K562 (cell line): ENCODE data around the gene NEMF. TPM values are rescaled to one million over a fixed set of nuclear protein-coding genes. Genes with fewer than 3 reads are reported as not detected.
A peak's percentile ranks its signal among the peaks of the same experiment; 100 is the strongest.

Experiments
- ATAC-seq: fragments of 200-7000 bp; cut with Tn5 transposase; 3 replicates; pipeline ENCODE4 v1.9.1; 2020; ENCODE audit warnings: moderate library complexity
- BruUV-seq: library from RNA; stranded (reverse); fragments of 400-500 nt; replicated peaks from 2 replicates; lab custom pipeline; 2021; lab: Mats Ljungman, UMichigan
- CTCF ChIA-PET: fragments of 300-600 bp; formaldehyde crosslinking; extraction: SDS; loops from one replicate; lab custom pipeline; 2021; ENCODE audit warnings: low intra/inter-chr PET ratio; lab: Yijun Ruan, JAX
- POLR2A ChIA-PET: fragments of 300-600, 350-650 bp; sonication (Branson Sonifier 250); formaldehyde crosslinking; extraction: SDS; loops from one replicate; lab custom pipeline; 2021; ENCODE audit warnings: antibody characterized with exemption, inconsistent platforms; lab: Yijun Ruan, JAX
- DNase-seq, 4 experiments: peaks; one replicate each; pipeline versions ENCODE4 v3.0.0 to v3.0.0-alpha.2; 2011 to 2018; ENCODE audit warnings: low spot score in 3 of 4, mixed read lengths in 3 of 4; ENCODE audit errors: extremely low read depth in 1 of 4
- FAIRE-seq: peaks from 2 replicates; lab custom pipeline; 2011; peaks lifted over from hg19 to GRCh38; lab: Jason Lieb, UNC
- H2AFZ ChIP-seq: 2 replicates; pipeline ENCODE4 v1.6.0; 2011; ENCODE audit warnings: low read depth, low read length, control low read depth, inconsistent platforms
- H3K27ac ChIP-seq: fragments of 200-600 bp; 3 replicates; pipeline ENCODE4 v1.8.0; 2011; ENCODE audit warnings: low read depth, mild to moderate bottlenecking, control low read depth, inconsistent platforms, low read length, moderate library complexity, mixed read lengths; ENCODE audit errors: extremely low read depth
- H3K27me3 ChIP-seq, 2 experiments: fragments of 300-600 bp in 1 of 2; 2 replicates in 1 of 2; 3 replicates in 1 of 2; pipeline versions ENCODE4 v1.6.0 to v1.8.0; 2011; ENCODE audit warnings: inconsistent platforms in 2 of 2, low read length in 2 of 2, mild to moderate bottlenecking in 1 of 2, mixed read lengths in 1 of 2, moderate library complexity in 1 of 2; ENCODE audit not compliant: control insufficient read depth in 2 of 2, insufficient read depth in 2 of 2
- H3K36me3 ChIP-seq: fragments of 300-600 bp; 3 replicates; pipeline ENCODE4 v1.8.0; 2011; ENCODE audit warnings: mild to moderate bottlenecking, low read length, inconsistent platforms; ENCODE audit not compliant: control insufficient read depth, insufficient read depth
- H3K4me1 ChIP-seq, 2 experiments: fragments of 200-600 bp in 1 of 2; replicated peaks in 1 of 2; 2 replicates in 1 of 2; 3 replicates in 1 of 2; pipeline versions ENCODE4 v1.5.1 to v1.8.0; 2011; ENCODE audit warnings: inconsistent platforms in 2 of 2, low read length in 2 of 2, mild to moderate bottlenecking in 1 of 2, mixed read lengths in 1 of 2, moderate library complexity in 1 of 2; ENCODE audit not compliant: control insufficient read depth in 2 of 2, insufficient read depth in 2 of 2
- H3K4me2 ChIP-seq: 2 replicates; pipeline ENCODE4 v1.6.1; 2011; ENCODE audit warnings: low read length, control low read depth, inconsistent platforms, mixed read lengths; ENCODE audit not compliant: insufficient read depth
- H3K4me3 ChIP-seq: fragments of 200-600 bp; sonication (generic), shearing (Covaris generic); 2 replicates; pipeline ENCODE4 v1.5.1; 2016; ENCODE audit warnings: control low read depth, inconsistent platforms
- H3K79me2 ChIP-seq: fragments of 200-600 bp; 3 replicates; pipeline ENCODE4 v1.8.0; 2011; ENCODE audit warnings: low read length, inconsistent platforms; ENCODE audit not compliant: control insufficient read depth, insufficient read depth
- H3K9ac ChIP-seq, 2 experiments: 2 replicates each; pipeline versions ENCODE4 v1.6.0 to v1.6.1; 2011; ENCODE audit warnings: low read depth in 2 of 2, low read length in 2 of 2, control low read depth in 1 of 2, inconsistent platforms in 1 of 2, mild to moderate bottlenecking in 1 of 2, mixed read lengths in 1 of 2; ENCODE audit not compliant: insufficient read depth in 1 of 2
- H3K9me1 ChIP-seq: one replicate; pipeline ENCODE4 v1.6.0; 2011; ENCODE audit warnings: inconsistent platforms, mild to moderate bottlenecking, low read length, moderate library complexity; ENCODE audit not compliant: control insufficient read depth, insufficient read depth
- H3K9me3 ChIP-seq: replicated peaks from 2 replicates; pipeline ENCODE4 v1.5.1; 2011; ENCODE audit warnings: low read depth, low read length, inconsistent platforms; ENCODE audit not compliant: control insufficient read depth, insufficient read depth
- H4K20me1 ChIP-seq: replicated peaks from 2 replicates; pipeline ENCODE4 v1.6.1; 2011; ENCODE audit warnings: low read length, inconsistent platforms, mixed read lengths; ENCODE audit not compliant: control insufficient read depth, insufficient read depth
- COPS2 ChIP-seq: fragments of 450-650 bp; conservative IDR thresholded peaks from 2 replicates; pipeline ENCODE4 v1.6.1; 2016; ENCODE audit warnings: mild to moderate bottlenecking, moderate library complexity
- CREBBP ChIP-seq: IDR thresholded peaks from one replicate; pipeline ENCODE4 v1.6.1; 2012; ENCODE audit warnings: low read depth, mild to moderate bottlenecking, control low read depth, inconsistent platforms, low read length
- MXI1 ChIP-seq: IDR thresholded peaks from 2 replicates; pipeline ENCODE4 v1.6.1; 2011; ENCODE audit warnings: low read depth, mild to moderate bottlenecking, improper control_type of control experiment, low read length
- RBM25 ChIP-seq: fragments of 200-400 bp; formaldehyde crosslinking; IDR thresholded peaks from 2 replicates; pipeline ENCODE4 v1.6.1; 2018; ENCODE audit warnings: low read length, low read depth, moderate library complexity; ENCODE audit not compliant: severe bottlenecking
- ZNF263 ChIP-seq: sonication (generic); formaldehyde crosslinking; IDR thresholded peaks from 2 replicates; pipeline ENCODE4 v1.8.0; 2022; ENCODE audit warnings: mild to moderate bottlenecking, missing genetic modification reagents, borderline replicate concordance
- WGBS: fragments of 100-300 bp; shearing (Covaris generic); methylation state at CpG from one replicate; pipeline ENCODE4 v1.1.6; 2016; ENCODE audit warnings: low coverage, mixed read lengths; ENCODE audit not compliant: insufficient coverage; ENCODE audit errors: missing lambda C conversion rate; 5-methylcytosine and 5-hydroxymethylcytosine counted together
- in situ Hi-C: fragments of 300-500 bp; cut with MboI; formaldehyde crosslinking; loops from 4 replicates; pipeline ENCODE4 v1.15.0; 2018; ENCODE audit warnings: inconsistent platforms, mixed read lengths
- intact Hi-C: fragments of 100-400 bp; cut with micrococcal nuclease; formaldehyde crosslinking; loops from 2 replicates; pipeline ENCODE4 v1.14.2; 2022
- polyA plus RNA-seq, 8 experiments: library from polyadenylated mRNA; depleted of rRNA in 4 of 8; stranded (reverse) in 5 of 8; unstranded in 3 of 8; fragments of >200 nt; fragmentation: Nextera tagmentation in 2 of 8; fragmentation: Illumina TruSeq in 1 of 8; extraction: Ambion mirVana in 2 of 8; extraction: Trizol in 1 of 8; gene quantifications; 2 replicates each; pipeline versions ENCODE4 v1.2.1 to v1.2.3, GENCODE V29; 2011 to 2014; ENCODE audit warnings: inconsistent platforms in 1 of 8, missing spikeins in 1 of 8
- total RNA-seq, 7 experiments: library from RNA; depleted of rRNA in 6 of 7; stranded (reverse); fragments of >200 nt in 6 of 7; fragmentation: Illumina TruSeq in 2 of 7; extraction: Trizol in 2 of 7; gene quantifications; 2 replicates each; pipeline versions ENCODE4 v1.2.1 to v1.2.3, GENCODE V29; 2011 to 2021; ENCODE audit warnings: low replicate concordance in 1 of 7
- TF ChIP-seq, protein P1 (sequence below): fragments of 450-650 bp; IDR thresholded peaks from 2 replicates; pipeline ENCODE4 v1.6.1; 2017; ENCODE audit warnings: antibody characterized with exemption, mild to moderate bottlenecking

NEMF gene
- total and polyA plus RNA-seq, 9 of the 15 experiments (the other 6 are each of a cell fraction or from before 2014, with no cell fraction given) = 38.8 to 94.4 (median 61.0) TPM

DNA sequence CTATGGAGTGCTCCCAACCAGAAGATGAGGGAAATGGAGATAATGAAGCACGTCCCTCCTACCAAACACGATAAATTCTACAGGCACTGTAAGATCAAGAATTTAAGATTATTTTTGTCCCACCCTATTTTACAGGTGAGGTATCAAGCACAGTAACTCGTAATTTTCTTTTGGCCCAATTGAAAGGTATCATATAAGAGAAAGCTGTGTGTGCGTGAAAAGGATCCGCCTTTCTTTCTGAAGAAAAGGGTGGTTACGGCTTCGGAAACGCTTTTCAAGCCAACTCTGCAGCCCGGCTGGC is 85.4 kb downstream of the NEMF start:
- ChIA-PET CTCF (no interaction called here), POLR2A (interaction anchor here (0.6 to 5.4 kb wide), 11 partner anchors 14 to 460 kb away, joined by 3 to 31 read pairs (median 5); partner anchors contain the start of genes DNAAF2, KLHDC1 and POLE2)
- no peaks in the 10 kb centered on the region for H3K36me3 ChIP-seq
- ATAC-seq = no peak
- no TSS peak for BruUV-seq
- no peaks in the 10 kb centered on the region for H3K9me3 ChIP-seq
- no peak for FAIRE-seq
- peak overlapping the region; percentile 79 for H3K4me2 ChIP-seq
- no peaks in the 10 kb centered on the region for H3K27me3 ChIP-seq
- TF ChIP-seq RBM25 (no peak), MXI1 (0 out of 2 replicates have a peak, but pooled peaks have one; percentile 23), ZNF263 (CRISPR knock-in tag) (0 out of 2 replicates have a peak, but pooled peaks have one; percentile 19)
- H3K9me1 ChIP-seq = no peaks in the 10 kb centered on the region
- H3K27ac ChIP-seq = peak overlapping the region; percentile 99
- WGBS = 0% methylated on average over 9 of the region's 9 CpGs
- peaks cover 32% of the 10 kb centered on the region for H3K79me2 ChIP-seq
- intact Hi-C loops (loop anchor here (5.0 kb wide), 1 partner anchor 135 kb away; no protein-coding TSS in a partner anchor), in situ Hi-C loops (loop anchor here (5.0 kb wide), 1 partner anchor 80 kb away; the partner anchor contains the start of gene POLE2)
- peak overlapping the region; percentile 91 for H2AFZ ChIP-seq
- no peak for DNase-seq
- H3K9ac ChIP-seq = peak overlapping the region; percentile 91 to 94
- H3K4me1 ChIP-seq = peaks cover 17 to 20% of the 10 kb centered on the region in 2 experiments; a peak in 4 of 5 replicates
- H3K4me3 ChIP-seq = peak overlapping the region; percentile 93
- H4K20me1 ChIP-seq = no peaks in the 10 kb centered on the region

DNA sequence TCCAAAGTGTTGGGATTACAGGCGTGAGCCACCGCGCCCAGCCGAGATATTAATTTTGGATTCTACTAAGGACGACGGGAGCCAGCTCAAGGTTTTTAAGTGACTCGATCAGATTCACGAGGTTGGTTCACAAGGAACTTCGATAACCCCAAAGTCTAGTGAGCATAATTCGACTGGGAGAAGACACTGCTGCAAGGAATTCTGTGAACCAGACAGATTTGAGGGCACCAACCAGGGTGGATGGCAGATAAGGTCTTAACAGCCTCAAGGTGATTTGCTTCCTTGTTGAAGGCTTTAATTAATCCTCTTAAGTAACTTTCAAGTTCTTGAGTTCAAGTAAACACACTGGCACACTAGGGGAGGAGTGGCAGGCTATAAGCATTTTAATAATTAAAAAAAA is 85.7 kb downstream of the NEMF start:
- FAIRE-seq (peak; percentile 37), ATAC-seq (no peak), DNase-seq (no peak)
- 48% methylated on average over 7 of the region's 10 CpGs for WGBS
- Histone ChIP-seq H3K9ac (peak overlapping the region in 1 of 2 experiments; percentile 94; a peak in 3 of 4 replicates), H3K27ac (peak overlapping the region; percentile 99), H3K79me2 (peaks cover 32% of the 10 kb centered on the region), H3K4me1 (peaks cover 17 to 20% of the 10 kb centered on the region in 2 experiments; a peak in 4 of 5 replicates), H3K4me2 (peak overlapping the region; percentile 79), H2AFZ (peak overlapping the region; percentile 91), H3K4me3 (peak overlapping the region; percentile 93), H3K9me1 (no peaks in the 10 kb centered on the region), H3K9me3 (no peaks in the 10 kb centered on the region), H4K20me1 (no peaks in the 10 kb centered on the region), H3K36me3 (no peaks in the 10 kb centered on the region), H3K27me3 (no peaks in the 10 kb centered on the region)
- BruUV-seq = no TSS peak
- intact Hi-C loops (loop anchor here (5.0 kb wide), 1 partner anchor 135 kb away; no protein-coding TSS in a partner anchor), in situ Hi-C loops (loop anchor here (5.0 kb wide), 1 partner anchor 80 kb away; the partner anchor contains the start of gene POLE2)
- CTCF ChIA-PET = no interaction called here
- TF ChIP-seq COPS2 (no peak), CREBBP (no peak)
- TF ChIP-seq, protein P1, sequence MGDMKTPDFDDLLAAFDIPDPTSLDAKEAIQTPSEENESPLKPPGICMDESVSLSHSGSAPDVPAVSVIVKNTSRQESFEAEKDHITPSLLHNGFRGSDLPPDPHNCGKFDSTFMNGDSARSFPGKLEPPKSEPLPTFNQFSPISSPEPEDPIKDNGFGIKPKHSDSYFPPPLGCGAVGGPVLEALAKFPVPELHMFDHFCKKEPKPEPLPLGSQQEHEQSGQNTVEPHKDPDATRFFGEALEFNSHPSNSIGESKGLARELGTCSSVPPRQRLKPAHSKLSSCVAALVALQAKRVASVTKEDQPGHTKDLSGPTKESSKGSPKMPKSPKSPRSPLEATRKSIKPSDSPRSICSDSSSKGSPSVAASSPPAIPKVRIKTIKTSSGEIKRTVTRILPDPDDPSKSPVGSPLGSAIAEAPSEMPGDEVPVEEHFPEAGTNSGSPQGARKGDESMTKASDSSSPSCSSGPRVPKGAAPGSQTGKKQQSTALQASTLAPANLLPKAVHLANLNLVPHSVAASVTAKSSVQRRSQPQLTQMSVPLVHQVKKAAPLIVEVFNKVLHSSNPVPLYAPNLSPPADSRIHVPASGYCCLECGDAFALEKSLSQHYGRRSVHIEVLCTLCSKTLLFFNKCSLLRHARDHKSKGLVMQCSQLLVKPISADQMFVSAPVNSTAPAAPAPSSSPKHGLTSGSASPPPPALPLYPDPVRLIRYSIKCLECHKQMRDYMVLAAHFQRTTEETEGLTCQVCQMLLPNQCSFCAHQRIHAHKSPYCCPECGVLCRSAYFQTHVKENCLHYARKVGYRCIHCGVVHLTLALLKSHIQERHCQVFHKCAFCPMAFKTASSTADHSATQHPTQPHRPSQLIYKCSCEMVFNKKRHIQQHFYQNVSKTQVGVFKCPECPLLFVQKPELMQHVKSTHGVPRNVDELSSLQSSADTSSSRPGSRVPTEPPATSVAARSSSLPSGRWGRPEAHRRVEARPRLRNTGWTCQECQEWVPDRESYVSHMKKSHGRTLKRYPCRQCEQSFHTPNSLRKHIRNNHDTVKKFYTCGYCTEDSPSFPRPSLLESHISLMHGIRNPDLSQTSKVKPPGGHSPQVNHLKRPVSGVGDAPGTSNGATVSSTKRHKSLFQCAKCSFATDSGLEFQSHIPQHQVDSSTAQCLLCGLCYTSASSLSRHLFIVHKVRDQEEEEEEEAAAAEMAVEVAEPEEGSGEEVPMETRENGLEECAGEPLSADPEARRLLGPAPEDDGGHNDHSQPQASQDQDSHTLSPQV = no peak
- POLR2A ChIA-PET = interaction anchor here (0.6 to 5.4 kb wide), 8 partner anchors 14 to 460 kb away, joined by 4 to 31 read pairs (median 10); partner anchors contain the start of genes DNAAF2, KLHDC1 and POLE2
